ENCODE results near the gene RHOU.

Gene RHOU

DNA sequence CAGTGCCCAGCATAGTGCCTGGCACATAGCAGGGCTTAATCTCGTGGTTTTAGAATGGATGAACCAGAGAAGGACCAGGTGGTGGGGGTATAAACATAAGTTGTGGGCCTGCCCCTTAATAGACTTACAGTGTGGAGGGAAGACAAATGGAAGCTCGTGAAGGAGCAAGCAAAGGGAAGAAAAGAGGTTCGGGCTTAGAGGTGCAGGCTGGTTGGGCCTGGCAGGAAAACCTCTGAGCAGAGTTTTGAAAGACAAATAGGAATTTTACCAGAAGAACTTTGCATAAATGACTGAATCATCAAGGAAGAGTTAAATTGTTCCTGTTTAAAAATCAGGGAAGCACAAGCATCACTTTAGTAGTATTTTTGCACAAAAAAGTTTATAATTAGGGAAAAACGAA, 4.5 kb downstream of the RHOU start:
- DNase-seq, result no peak

GRCh38 chr1:228740543-228741317, 5.5 kb downstream of the RHOU start:
- no peak for DNase-seq

GRCh38 chr1:228742281-228742860, 7.1 kb downstream of the RHOU start:
- DNase-seq, result no peak

DNA sequence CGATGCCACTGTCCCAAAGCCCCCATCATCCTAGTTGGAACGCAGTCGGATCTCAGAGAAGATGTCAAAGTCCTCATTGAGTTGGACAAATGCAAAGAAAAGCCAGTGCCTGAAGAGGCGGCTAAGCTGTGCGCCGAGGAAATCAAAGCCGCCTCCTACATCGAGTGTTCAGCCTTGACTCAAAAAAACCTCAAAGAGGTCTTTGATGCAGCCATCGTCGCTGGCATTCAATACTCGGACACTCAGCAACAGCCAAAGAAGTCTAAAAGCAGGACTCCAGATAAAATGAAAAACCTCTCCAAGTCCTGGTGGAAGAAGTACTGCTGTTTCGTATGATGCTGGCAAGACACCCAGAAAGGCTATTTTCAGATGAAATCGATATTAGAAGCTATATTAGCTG, 8.1 kb downstream of the RHOU start:
- no peak for DNase-seq

DNA sequence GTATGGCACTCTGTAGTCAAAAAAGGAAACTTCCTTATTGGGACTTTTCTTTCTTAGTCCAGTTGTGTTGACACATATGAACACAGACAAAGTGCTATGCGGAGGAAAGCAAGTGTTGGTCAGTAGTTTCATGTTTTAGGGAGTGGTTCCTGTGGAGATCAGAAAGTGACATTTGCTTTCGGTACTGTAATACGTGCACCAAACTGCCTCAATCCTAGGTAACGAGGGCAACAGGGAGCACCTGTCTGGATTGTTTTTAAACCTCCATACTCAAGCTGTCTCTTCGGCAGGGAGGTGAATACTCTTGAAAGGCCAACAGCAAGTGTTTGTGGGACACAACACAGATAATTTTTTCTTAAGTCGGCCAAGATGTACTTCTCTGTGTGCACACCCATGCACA, 9.1 kb downstream of the RHOU start:
- no peak for DNase-seq

GRCh38 chr1:228744918-228745317, 9.6 kb downstream of the RHOU start:
- DNase-seq, result no peak

GRCh38 chr1:228745497-228745896, 10.2 kb downstream of the RHOU start:
- DNase-seq, result no peak

GRCh38 chr1:228747301-228747935, 12.1 kb downstream of the RHOU start:
- no peak for DNase-seq

DNA sequence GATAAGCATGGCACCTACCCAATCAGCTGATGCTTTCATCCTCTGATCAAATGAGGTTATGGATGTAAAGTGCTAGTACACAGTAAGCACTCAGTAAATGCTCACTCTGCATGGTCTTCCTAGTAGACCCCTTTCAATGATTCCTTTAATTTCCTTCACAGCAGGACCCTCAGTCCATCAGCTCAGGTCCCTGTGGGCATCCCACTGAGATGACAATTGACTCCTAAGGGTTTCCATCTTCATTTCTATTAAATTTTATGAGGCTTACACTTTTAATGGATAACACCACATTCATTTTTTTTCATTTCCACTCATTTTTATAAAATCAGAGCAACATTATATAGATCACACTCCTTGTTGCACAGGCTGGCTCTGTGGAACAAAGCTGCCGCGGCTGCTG, 12.8 kb downstream of the RHOU start:
- DNase-seq, result no peak

- no peak for DNase-seq
These were observed 13.2 kb downstream of the RHOU start for GRCh38 chr1:228748431-228748830.

DNA sequence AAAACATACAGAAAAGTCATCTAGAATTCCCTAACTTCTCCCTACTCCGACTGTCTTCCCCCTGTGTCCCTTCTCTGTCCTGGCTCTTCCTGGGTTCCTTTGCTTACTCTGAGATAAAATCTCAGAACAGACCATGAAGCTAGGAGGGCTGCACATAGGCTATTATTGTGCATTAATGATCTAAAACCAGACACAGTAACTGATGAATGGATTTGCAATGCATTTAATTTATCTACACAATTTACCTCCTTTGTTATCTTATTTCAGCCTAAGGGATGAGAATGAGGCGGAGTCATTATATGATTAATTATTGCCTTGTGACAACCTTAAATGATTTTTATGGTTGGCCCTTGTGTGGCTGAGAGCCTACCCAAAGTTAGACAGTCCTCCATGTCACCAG, 14.5 kb downstream of the RHOU start:
- DNase-seq, result no peak

DNA sequence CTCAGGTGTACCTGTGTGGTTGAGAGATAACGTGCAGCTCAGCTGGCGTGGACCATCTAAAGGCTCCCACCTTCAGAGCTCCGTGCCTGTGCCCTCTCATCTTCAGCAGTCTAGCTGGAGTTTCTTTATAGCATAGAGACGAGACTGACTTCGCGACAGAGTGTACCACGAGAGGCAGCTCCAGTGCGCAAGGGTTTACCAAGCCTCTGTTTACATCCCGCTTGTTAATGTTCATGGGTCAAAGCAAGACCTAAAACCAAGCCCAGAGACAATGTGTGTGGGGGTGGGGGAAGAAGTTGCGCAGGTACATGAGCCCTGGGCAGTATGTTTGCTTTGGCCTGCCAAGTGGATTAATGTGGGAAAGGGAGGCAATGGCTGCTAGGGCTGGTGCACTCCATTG, 15.6 kb downstream of the RHOU start:
- DNase-seq, result no peak

- DNase-seq, result no peak
These were observed 16.2 kb downstream of the RHOU start for GRCh38 chr1:228751360-228752098.

- DNase-seq, result no peak
These were observed 17.0 kb downstream of the RHOU start for GRCh38 chr1:228752258-228752657.

DNA sequence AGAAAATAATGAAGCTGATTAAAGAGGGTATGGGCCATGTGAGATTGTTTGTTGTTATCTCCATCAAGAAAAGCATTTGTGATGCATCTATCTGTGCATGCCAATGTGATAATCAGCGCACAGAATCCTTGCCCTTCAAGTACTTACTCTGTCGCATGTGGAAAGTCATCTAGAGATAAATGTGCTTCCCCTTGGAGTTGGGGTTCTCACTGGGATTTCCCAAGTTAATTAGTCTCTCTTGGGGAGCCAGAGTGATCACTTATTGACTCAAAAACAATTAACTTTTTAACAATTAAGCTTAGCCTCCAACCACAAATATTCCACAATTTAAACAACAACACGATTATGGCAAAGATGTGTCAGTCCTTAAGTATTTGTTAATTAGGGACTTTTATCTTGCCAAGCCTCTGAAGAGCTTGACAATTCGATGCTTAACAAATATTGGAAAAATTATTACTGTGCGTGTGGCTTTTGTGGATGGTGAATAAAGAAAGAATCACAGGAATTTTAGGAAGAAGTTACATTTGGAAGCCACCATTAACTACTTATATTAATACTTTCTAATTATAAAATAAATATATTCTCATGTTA, 17.5 kb downstream of the RHOU start:
- DNase-seq, result no peak

DNA sequence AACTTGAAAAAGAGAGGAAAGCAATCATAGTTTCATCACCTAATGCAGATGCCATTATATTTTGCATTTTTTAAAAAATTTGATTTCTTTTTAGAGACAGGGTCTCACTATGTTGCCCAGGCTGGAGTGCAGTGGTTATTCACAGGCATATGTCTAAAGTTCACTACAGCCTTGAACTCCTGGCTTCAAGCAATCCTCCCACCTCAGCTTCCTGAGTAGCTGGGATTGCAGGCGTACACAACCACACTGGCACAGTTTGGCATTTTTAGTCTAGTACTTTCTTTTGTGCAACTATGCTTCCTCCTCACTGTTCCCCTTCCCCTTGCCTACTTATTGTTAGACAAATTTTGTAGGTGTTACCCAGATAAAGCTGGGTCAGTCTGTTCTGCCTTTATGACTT, 18.0 kb downstream of the RHOU start:
- no peak for DNase-seq

DNA sequence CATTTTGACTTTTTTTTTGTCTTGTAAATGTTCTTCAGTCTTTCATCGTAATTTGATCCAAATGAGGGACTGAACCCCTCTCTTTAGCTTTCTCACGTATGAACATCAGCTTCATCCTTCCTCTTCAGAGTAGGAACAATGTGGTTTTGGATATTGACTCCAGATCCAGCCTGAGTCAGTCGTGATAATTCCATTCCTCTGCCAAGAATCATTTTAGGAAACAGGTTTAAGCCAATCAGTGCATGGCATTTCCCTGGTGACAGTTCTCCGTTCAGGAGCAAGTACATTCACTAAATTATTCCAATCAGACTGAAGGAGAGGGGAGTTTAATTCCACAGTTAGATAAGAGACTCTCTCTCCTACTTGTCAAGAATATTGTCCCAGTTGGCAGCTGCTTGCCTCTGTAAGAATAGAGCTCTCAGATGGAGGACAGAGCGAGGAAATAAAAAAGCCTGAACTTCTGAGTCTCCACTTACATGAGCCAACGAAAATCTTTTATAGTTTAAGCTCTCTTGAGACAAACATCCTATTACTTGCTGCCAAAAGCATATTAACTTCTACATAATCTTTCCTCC, 18.6 kb downstream of the RHOU start:
- DNase-seq, result no peak

DNA sequence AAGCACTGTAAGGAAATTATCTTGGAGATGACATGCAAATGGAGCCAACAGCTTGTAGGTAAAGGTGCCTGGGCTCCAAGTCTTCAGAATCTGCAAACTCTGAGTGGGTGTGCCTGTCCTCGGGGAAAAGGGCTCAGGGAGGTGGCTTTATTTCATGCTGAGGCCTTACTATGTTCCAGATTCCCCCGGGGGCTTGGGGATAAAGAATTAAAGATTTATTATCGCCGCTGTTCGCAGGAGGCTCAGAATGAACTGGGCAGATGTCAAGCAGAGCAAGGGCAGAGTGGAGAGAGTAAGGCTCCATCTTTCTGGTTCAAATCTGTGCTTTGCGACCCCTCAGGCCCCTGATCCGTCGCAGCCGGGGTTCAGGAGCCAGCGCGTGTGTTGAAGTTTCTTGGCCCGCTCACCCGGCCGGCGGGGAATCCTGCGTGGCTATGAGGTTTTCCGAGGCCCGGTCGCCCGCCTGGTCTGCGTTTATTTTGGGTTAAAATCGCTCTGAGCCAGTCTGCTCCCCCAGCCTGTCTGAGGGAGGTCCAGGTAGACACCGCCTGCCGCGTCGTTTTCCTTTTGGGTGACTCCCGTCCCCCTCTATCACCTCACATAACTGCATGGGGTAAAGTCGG, 19.5 kb downstream of the RHOU start:
- no peak for DNase-seq

GRCh38 chr1:228755800-228756199, 20.5 kb downstream of the RHOU start:
- no peak for DNase-seq

GRCh38 chr1:228756457-228756856, 21.2 kb downstream of the RHOU start:
- DNase-seq, result no peak

DNA sequence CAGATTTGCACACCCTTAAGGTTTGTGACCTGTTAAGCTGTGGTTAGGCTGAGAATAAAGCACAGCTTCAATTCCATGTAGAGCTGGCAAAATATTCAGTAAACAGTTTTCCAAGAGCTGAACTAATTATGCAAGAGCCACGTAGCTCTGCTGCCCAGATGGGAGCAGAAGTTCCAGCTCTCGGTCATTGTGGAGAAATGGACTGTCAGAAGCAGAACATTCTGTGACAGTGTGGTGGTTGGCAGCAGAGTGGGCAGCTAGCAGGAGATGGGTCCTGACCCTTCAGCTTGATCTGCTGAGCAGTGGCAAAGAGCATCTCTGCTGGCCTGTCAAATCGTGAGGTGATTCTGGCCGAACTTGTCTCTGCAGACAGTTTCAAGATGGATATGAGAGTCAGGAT, 23.2 kb downstream of the RHOU start:
- DNase-seq, result no peak

DNA sequence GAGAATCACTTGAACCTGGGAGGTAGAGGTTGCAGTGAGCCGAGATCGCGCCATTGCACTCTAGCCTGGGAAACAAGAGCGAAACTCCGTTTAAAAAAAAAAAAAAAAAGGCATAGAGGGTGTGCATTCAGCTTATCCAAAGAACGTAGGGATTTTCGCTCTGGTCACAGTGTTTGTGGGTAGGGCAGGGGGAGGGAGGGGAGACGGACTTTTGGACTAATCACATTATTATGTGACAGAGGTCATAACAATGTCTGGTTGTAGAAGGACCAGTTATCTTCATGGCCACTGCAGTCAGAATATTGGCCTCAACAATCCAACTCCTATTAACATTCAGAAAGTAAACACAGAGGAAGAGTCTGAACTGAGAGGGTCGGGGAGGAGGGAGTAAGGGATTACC, 25.7 kb downstream of the RHOU start:
- DNase-seq, result no peak

DNA sequence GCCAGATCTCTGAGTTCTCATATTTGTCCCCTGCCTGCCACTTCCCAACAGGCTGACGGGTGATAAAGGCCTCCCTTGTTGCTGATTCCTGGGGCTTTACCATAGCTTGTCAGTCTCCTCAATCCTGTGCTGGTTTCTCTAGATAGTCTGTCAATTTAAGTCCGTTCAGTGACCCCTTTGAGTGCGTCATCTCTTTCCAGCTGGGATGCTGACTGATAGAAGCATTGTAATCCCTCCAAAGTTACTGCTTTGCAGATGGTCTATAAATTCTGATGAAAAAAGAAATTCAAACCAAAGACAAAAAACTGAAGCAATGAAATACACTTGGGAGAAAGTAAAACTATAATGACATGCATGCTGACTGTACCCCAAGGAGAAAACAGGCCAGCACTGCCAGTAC, 28.3 kb downstream of the RHOU start:
- DNase-seq, result no peak

Data from NCI-H2171 treated with DMSO at 0.1 percent for 48 hours (cell line).